VCaP (cell line): ENCODE measurements around the gene GPR78.

ENCODE experiments used
- H3K27ac ChIP-seq: fragments of 450-650 bp; 2 replicates; pipeline ENCODE4 v1.5.1; 2017
- CTCF ChIP-seq: fragments of 450-650 bp; conservative IDR thresholded peaks from 2 replicates; pipeline ENCODE4 v1.5.1; 2017; ENCODE audit warnings: mild to moderate bottlenecking, moderate library complexity

The GPR78 gene

GRCh38 chr4:8590546-8590880 is 10.3 kb downstream of the GPR78 start:
- no peak for TF ChIP-seq CTCF
- no peak overlapping the region for H3K27ac ChIP-seq

GRCh38 chr4:8591114-8591513 is 10.9 kb downstream of the GPR78 start:
- H3K27ac ChIP-seq: no peak overlapping the region
- no peak for TF ChIP-seq CTCF

GRCh38 chr4:8591626-8592365 is 11.6 kb downstream of the GPR78 start:
- H3K27ac ChIP-seq: no peak overlapping the region
- TF ChIP-seq CTCF: no peak

GRCh38 chr4:8592366-8593263 is 12.4 kb downstream of the GPR78 start, which contains the start of gene CPZ:
Gene CPZ (plus strand): TSS chr4:8592765. CDS start chr4:8592834, 69 bp downstream.
- H3K27ac ChIP-seq: no peak within 1 kb of the TSS
- TF ChIP-seq CTCF: no peak

GRCh38 chr4:8593264-8594096 is 13.3 kb downstream of the GPR78 start:
- no peak overlapping the region for H3K27ac ChIP-seq
- no peak for TF ChIP-seq CTCF

GRCh38 chr4:8594097-8595038 is 14.2 kb downstream of the GPR78 start:
- H3K27ac ChIP-seq: no peak overlapping the region
- TF ChIP-seq CTCF: peak; percentile 89
